ENCODE measurements around the gene PRMT7.
A peak's percentile ranks its signal among the peaks of the same experiment; 100 is the strongest.

The PRMT7 gene

GRCh38 chr16:68400083-68400923, 89.5 kb downstream of the PRMT7 start:
- DNase-seq = peak; percentile 34

GRCh38 chr16:68400924-68401460, 90.2 kb downstream of the PRMT7 start:
- DNase-seq = no peak

GRCh38 chr16:68401871-68402747, 91.3 kb downstream of the PRMT7 start:
- DNase-seq = no peak

- no peak for DNase-seq
These were observed 91.9 kb downstream of the PRMT7 start for GRCh38 chr16:68402748-68403040.

GRCh38 chr16:68403177-68403576, 92.4 kb downstream of the PRMT7 start:
- no peak for DNase-seq

GRCh38 chr16:68403704-68404103, 92.9 kb downstream of the PRMT7 start:
- DNase-seq = no peak

GRCh38 chr16:68404736-68405345, 94.0 kb downstream of the PRMT7 start:
- DNase-seq = no peak

- DNase-seq = no peak
These were observed 95.8 kb downstream of the PRMT7 start for GRCh38 chr16:68406458-68407152.

All from activated CD4-positive, alpha-beta T cell treated with anti-CD3 and anti-CD28 coated beads, Interleukin-10, Interleukin-2, amounts not matched to agents 100 ng/mL and 50 ng/mL, durations not matched to agents 16 hours and 8 hours (primary cell).